Measurements from ENCODE around the gene ASPRV1. TPM values are rescaled to one million over a fixed set of nuclear protein-coding genes. Genes with fewer than 3 reads are reported as not detected.
A peak's percentile ranks its signal among the peaks of the same experiment; 100 is the strongest.

ASPRV1 gene
- total RNA-seq, 1 donor from 2014 or later: 1.1 TPM

DNA sequence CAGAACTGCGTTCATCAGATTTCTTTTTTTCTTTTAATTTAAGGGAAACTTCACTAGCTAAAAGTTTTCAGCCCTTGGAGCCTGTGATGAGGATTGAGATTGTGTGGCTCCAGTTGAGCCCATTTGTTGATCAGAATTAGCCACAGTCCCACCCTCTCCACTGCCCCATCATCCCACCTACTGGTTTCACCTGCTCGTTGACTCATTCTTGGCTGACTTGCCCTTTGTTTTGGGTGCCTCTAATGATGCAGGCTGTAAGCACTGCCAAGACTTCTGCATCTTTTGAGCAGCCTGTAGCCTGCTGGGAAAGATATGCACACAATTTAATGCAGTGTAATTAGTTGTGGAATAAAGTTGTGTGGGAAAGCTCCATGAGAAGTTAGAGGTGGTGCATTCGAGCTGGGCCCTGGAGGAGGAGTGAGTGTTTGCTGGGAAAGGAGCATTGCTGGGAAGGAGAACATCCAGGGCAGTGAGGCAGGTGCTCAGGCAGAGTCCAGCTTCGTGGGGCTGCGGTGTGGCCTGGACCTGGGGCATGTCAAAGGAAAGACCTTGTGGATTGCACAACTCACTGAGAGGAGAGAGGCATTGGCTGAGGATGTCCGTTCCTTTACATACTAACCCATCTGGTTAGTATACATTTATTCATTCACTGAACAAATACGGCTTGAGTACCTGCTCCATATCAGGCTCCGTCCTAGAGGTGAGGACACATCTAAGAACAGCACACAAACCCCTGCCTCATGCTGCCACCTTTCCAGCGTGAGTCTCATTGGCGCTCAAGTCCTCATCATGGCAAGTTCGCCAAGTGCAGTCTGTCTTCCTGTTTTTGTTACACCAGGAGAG, 18.2 kb downstream of the ASPRV1 start:
- no peak for DNase-seq (ENCODE audit: low spot score)

DNA sequence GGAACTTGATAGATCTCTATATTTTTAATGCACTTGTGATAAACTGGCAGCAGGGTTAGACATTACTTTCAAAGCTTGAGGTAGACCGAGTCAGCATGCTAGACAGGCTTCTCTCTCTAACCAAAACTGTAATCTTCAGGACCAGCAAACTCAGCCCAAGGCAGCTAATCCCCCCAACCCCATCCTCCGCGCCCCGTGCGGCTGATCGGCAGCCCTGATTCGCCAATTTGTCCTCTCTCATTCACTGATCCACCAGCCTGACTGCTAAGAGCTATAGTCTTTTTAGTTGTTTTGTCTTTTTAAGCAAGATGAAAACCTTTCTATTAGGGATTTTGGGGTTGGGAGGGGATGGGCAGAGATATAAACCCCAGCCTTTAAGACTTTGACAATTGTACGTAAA, 20.7 kb downstream of the ASPRV1 start:
- no peak for DNase-seq (ENCODE audit: low spot score)

DNA sequence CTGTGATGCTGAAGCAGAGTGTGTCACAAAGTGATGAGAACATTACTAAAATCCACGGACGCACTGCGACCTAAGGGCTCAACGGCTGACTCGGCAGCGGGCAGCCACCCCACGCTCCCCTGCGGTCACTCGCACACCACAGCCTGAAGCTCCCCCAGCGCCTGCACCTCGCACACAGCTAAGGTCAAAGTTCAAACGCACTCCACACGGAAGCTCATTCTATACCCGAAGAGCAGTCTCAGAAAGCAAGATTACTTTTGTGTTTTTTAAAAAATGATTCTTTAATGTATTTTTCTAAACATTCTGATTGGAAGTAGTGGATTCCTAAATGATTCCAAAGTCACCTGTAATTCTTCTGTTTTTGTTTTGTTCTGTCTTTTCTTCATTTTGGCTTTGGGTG, 21.7 kb downstream of the ASPRV1 start:
- DNase-seq (ENCODE audit: low spot score): no peak

DNA sequence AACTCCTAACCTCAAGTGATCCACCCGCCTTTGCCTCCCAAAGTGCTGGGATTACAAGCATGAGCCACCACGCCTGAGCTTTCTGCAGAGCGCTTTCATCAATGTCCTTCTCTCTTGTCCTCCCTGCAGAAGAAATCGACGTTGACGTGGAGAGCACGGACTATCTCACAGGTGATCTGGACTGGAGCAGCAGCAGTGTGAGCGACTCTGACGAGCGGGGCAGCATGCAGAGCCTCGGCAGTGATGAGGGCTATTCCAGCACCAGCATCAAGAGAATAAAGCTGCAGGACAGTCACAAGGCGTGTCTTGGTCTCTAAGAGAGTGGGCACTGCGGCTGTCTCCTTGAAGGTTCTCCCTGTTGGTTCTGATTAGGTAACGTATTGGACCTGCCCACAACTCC, 23.5 kb downstream of the ASPRV1 start:
- DNase-seq (ENCODE audit: low spot score): no peak

DNA sequence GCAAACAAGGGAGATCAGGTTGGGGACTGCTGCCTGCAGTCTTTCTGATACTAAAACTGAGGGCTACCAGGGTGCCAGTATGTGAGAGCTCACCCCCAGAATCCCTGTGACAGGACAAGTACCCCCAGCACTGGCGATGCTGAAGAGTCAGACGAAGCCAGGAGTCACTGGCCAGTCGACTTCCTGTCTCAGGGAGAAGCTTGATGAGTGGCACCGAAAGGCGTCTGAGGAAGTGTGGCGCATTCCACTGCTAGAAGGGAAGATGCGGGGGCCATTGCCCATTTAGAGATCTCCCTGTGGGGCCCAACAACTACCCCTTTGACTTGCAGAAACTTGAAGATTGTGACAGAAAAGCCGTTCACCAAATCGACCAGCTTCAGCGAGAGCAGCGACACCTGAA, 24.5 kb downstream of the ASPRV1 start:
- no peak for DNase-seq (ENCODE audit: low spot score)

DNA sequence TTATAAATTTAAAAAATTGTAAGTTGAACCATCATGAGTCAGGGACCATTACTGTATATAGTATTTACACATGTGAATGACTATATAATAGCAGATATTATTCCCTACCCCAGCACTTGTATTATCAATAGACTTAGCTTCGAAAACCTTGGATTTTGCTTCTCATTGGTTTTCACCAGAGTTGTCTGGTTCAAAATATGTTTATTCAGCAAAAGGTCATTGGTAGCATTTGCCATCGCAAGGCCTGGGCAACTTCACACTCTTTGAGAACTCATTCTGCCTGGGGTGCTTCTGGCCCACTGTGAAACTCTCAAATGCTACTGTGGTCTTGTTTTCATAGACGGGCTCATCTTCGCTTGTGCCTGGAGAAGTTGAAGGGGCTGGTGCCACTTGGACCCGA, 26.4 kb downstream of the ASPRV1 start:
- no peak for DNase-seq (ENCODE audit: low spot score)

DNA sequence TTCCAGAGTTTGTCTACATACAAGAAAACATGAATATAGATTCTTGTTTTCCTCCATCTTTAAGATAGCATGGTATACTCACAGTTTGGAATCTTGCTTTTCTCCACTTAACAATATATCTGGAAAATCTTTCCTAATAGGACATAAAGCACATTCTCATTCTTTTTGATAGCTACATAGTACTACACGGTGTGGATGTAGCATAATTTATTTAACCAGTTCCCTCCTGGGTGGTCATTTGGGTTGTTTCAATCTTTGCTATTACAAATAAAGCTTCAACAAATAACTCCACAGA, 26.9 kb downstream of the ASPRV1 start:
- no peak for DNase-seq (ENCODE audit: low spot score)

DNA sequence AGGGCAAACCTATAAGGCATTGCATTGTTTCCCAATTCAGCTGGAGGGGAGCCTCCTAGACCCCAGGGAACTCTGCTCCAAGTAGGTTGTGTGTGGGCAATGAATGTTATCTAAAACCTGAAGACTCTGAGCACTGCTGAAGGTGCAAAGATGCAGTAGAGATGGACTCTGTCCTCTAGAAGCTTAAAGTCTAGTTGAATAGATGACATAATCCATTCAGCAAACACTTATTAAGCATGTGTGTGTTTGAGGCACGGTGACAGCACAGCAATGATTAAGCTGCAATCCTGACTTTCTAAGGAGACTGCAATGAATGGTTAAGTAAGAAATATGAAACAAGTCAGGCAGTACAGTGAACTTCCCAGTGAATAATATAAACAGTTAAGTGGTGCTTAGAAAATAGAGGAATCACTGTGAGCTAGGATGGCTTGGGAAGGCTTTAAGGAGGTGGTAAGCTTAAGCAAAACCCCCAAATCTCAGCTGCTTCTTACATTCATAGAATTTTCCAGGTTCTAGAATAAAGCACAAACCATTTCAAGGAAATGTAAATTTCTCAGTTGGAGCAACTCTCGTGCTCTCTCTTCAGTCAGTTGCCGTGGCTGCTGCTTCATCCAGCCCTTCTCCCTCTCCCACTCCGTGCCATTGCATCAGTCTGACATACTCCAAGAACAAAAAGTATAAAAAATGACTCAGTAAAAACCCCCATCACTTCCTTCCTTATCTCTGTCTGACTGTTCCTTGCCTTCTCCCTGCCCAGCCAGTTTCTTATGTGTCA, 27.4 kb downstream of the ASPRV1 start:
- no peak for DNase-seq (ENCODE audit: low spot score)

DNA sequence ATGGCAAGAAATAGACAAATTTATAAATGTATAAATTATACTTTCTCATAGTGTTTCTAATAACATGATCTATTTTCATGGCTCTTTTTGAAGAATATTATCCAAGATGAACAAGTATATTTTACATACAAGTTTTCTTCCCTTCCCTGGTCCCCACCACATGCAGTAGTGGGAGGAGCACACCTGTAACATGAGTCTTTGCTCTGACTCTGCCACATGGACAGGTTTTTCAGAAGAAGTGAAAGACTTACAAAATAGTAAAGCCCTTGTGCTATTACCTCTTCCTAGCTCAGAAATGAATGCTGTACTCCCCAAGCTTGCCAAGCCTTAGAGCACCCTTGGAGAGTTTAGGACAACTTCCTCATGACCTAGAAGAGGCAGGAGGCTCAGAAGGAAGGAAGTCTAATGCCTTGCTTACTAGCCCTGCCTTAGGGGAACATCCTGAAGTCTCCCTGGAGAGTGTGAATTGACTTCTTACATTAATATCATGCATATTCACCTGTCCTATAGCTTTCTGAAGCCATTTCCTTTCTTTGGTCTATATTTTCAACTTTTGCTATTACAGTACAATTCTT, 28.1 kb downstream of the ASPRV1 start:
- DNase-seq (ENCODE audit: low spot score): no peak

DNA sequence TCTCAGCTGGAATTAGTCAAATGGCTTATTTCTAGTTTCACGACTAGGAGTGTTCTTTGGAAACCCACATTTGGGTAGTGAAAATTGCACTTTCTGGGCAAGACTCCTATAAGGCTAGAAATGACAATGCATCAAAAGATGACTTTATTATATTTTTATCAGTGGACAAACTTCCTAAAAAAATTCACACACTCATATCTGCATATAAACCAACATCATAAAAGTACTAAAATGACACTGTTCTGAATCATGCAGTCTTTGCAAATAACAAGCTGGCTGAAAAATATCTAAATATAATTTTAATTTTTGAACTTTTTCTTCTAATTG, 28.9 kb downstream of the ASPRV1 start:
- no peak for DNase-seq (ENCODE audit: low spot score)

DNA sequence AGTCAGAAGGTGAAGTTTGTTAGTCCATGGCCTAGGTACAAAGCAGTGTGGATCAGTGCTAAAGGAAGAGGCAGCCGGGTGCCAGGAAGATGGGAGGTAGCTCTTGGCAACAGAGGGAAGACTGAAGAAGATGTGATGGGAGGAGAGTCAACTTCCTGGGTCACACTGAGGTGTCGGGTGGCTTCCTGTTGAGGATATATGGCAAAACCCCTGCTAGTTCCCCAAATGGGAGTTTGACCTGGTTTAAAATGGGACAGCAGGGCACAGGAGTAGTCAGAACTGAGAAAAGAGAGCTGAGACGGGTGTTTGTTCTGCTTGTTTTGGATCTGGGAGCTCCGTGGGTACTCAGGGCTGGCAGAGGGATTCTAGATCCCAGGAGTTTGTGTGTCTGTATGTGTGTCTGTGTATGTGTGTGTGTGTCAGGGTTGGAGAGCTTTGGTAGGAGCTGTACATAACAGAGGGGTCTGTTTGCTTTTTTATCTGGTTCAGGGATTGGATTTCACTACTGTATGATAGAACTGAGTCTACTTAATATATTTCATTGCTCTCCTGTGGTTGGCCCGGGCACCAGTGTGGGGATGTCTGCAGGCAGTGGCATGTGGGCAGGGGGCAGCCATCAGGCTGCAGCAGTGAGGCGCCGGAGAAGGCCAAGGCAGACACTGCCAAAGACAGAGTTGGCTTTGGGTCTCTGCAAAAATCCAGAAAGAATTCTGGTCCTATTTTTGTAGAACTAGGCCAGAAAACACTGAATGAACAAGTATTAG, 29.4 kb downstream of the ASPRV1 start:
- DNase-seq (ENCODE audit: low spot score): no peak

DNA sequence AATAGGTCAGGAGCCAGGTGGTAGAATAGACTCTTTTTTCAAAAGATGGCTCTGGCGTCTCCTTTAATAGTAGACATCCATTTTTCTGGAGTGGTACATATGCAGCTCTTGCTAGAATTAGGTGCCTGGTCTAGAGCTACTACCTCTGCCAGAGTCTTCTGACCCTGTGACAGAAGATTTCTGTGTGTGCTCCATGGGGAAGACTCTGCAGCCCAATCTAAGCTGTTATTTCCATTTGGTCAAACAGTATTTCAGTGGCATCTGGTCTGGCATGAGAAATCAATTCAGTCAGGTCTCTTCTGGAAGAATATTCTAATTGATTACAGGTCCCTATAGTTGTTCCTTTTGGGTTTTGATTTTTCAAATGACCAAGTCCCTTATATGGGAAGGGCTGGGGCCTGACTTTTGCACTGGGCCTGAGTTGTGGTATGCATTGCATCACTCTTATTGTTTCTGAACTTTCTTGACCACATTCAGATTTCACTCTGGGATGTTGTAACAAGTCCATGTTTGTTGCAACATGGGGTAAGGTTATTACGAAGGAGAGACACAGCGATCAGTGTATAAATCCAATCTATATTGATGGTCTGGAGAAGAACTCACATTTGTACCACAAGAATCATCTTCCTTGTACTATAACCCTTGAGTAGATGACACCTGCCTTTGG, 34.4 kb downstream of the ASPRV1 start:
- DNase-seq (ENCODE audit: low spot score): no peak

DNA sequence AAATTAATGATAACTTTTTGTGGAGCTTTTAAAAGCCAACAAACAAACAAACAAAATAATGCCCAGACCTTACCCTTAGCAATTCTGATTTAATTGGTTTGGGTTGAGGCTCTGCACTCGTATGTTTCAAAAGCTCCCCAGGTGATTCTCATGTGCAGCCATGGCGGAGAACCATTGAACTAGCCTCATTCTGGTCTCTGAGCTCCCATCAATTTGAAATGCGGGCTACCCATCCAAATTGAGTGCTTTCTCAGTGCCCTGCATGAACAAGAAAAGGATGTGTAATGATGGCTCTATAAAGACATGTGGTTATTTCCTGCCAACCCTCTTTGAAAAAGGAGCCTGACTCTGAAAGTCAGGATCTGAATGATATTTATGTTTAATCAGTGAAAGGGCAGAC, 38.3 kb downstream of the ASPRV1 start:
- DNase-seq (ENCODE audit: low spot score): no peak

DNA sequence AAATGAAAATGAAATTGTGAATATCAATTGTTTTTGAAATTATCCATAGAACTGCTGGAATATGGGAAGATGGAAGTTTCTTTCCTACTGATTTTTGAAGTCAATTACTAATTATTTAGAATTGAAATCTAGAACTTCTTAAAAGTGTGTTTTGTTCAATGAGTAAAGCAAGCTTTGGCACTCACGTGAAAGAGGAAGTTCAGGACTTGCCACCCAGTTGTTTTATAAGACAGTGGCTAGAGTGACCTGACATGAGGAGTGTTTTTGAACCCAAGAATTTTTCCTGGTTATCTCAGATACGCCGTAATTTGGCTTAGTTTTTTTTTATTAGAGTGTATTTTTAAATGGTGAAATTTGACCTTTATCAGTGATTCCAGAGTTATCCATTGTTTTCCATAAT, 43.0 kb downstream of the ASPRV1 start:
- DNase-seq (ENCODE audit: low spot score): no peak

DNA sequence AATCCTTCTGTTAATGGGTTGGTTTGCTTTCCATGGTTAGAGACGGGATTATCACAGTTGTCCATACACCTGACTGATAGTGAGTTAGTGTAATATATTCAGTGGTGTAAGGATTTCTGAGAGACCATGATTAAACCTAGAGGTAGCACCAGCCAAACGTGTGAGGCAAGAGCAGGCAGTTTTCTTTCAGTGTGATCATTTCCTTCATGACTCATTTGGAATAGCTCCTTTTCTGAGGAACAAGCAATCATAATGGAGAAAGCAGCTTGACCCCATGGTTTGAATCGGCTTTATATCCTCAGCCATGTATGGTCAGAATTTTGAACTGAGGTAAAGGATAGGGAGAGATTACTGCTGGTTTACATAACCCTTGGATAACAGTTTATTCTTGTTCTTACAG, 43.6 kb downstream of the ASPRV1 start:
- DNase-seq (ENCODE audit: low spot score): no peak

DNA sequence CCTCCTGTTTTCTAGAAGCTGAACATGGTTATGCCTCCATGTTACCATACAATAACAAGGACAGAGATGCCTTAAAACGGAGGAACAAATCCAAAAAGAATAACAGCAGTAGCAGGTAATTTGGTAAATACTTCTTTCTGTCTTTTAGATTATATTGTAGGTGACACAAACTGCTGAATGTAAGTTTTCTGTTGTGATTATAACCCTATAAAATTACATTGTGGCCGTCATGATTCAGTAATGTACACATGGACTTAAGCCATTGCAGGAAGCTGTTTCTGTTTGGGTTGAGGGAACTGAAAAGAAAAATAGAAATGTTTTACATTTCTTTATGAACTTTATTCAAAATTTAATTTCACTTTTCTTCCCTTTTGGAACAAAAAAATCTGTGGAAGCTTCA, 45.3 kb downstream of the ASPRV1 start:
- no peak for DNase-seq (ENCODE audit: low spot score)

DNA sequence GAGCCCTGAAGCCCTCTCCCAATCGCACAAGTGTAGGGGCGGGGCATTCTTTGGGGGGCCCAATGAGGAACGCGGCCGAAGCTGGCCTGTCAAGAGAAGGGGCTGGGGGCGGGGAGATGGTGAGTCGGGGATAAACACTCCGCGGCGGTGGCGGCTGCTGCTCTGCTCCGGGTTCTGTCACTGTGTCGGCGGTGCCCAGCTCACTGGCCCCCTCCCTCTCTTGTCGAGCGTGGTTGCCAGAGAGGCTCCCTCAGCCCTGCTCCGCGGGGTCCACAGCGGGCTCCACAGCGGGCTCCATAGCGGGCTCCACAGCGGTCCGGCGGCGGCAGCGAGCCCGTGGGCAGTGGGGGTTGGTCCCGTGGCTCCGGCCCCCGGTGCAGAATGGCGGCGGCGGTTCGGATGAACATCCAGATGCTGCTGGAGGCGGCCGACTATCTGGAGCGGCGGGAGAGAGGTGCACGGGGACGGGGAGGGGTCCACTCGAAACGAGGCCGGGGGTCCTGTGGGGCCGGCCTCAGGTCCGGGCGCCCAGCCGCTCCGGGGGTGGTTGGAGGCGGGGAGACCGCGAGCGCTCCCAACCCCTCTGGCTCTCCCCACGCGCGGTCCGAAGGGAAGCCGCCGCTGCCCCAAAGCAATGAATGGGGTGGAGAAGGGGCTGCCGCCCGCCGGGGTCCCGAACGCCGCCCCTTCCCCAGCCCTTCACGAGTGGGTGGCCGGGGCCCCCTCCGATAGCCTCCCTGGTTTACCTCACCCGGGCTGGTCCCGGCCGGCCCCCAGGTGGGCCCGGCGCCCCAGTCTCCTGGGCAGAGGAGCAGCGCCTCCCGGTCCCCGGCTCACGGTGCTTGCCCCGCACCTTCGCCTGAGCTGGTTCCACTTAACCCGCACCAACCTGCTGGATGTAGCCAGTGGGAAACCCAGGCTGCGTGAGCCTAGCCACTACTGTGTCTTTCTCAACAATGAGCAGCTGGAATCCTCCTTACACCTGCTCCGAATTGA, 46.2 kb downstream of the ASPRV1 start, which contains the start of gene MXD1:
Gene MXD1 (plus strand): TSS at position 160 of the 996 bp plus-strand sequence. CDS start 222 bp downstream, at position 382.
- DNase-seq (ENCODE audit: low spot score): no peak

DNA sequence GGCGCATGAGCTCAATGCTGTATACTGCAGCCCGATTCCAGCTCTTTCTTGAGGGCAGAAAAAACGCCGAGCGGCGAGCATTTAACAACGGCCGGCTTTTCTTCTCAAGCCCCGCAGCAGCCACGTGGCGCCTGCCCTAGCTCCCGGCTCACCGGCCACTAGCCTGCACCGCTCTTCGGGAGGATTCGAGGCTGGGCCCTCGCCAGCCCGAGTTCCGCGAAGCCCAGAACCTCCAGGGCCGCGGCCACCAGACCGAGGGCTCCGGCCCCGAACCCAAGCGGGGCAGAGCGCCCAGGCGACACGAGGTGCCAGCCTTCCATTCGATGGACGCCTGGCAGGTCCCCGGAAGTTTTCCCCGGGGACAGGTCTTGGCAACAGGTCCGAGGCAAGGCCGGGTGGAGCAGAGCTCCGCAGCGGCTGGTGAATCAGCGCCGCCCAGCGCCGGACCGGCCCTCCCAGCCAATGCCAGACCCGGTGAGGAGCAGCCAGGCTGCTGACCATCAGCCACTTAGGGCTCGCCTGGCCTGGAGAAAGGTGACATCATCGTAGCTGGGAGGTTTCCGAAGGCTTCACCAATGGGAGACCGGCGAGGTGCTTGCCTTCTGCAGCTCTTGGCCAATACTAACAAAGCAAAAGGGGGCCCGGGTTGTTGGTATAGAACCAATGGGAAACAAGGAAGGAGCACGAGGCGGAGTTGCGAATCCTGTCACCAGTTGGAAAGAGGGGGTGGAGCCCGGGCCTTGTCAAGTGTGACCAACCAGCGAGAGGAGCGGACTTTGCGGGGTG, 47.1 kb downstream of the ASPRV1 start:
- peak; percentile 100 for DNase-seq (ENCODE audit: low spot score)

DNA sequence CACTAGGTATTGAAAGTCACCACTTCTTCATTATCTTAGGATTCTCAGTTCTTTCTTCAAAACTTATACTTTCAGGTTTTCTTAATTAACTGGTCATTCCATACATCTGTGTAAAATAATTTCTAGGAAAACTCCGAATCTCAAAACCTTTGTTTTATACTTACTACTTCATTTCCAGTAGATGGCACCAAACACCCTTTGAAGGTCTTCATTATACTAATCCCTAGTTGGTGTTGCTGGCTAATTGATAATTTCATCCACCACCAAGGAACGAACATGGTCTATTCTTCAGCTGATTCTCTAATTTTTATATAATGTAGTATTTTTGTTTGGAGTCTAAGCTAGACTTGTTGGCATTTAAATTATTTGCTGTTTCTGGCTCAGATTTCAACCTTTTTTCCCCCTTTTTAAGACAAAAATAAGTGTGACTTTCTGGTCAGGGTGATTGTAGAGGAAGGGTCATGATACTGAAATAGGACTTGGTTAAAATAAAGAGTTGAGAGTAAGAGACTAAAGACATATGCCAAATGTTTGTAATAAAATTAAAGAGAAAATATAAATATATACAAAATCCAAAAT, 49.4 kb downstream of the ASPRV1 start:
- no peak for DNase-seq (ENCODE audit: low spot score)
